H9 (cell line): ENCODE data around the gene MKNK2. TPM values are rescaled to one million over a fixed set of nuclear protein-coding genes. Genes with fewer than 3 reads are reported as not detected.

ENCODE experiments used
- DNase-seq: peaks from one replicate; pipeline ENCODE4 v3.0.0-alpha.2; 2017
- H2AFZ ChIP-seq: one replicate; pipeline ENCODE4 v1.6.1; 2013; ENCODE audit warnings: mild to moderate bottlenecking, low read length, control low read depth, moderate library complexity
- H2AK5ac ChIP-seq: 2 replicates; pipeline ENCODE4 v1.6.1; 2013; ENCODE audit warnings: low read length, control low read depth, mixed read lengths; ENCODE audit not compliant: insufficient read length
- H2BK120ac ChIP-seq: one replicate; pipeline ENCODE4 v1.6.1; 2013; ENCODE audit warnings: low read depth, mild to moderate bottlenecking, low read length, control low read depth, inconsistent platforms; ENCODE audit not compliant: poor library complexity, severe bottlenecking
- H2BK12ac ChIP-seq: 2 replicates; pipeline ENCODE4 v1.6.1; 2013; ENCODE audit warnings: low read length, control low read depth, mixed read lengths, low read depth; ENCODE audit not compliant: insufficient read length
- H2BK15ac ChIP-seq: 2 replicates; pipeline ENCODE4 v1.6.1; 2013; ENCODE audit warnings: low read depth, low read length, control low read depth
- H2BK20ac ChIP-seq: one replicate; pipeline ENCODE4 v1.6.1; 2013; ENCODE audit warnings: low read depth, mild to moderate bottlenecking, low read length, control low read depth, inconsistent platforms; ENCODE audit not compliant: poor library complexity, severe bottlenecking
- H2BK5ac ChIP-seq: 2 replicates; pipeline ENCODE4 v1.6.1; 2013; ENCODE audit warnings: low read length, control low read depth, mixed read lengths; ENCODE audit not compliant: insufficient read length
- H3K14ac ChIP-seq: 2 replicates; pipeline ENCODE4 v1.6.1; 2013; ENCODE audit warnings: low read length, control low read depth; ENCODE audit not compliant: insufficient read depth
- H3K18ac ChIP-seq: 2 replicates; pipeline ENCODE4 v1.6.1; 2013; ENCODE audit warnings: low read depth, mild to moderate bottlenecking, mixed read lengths, low read length, control low read depth; ENCODE audit not compliant: insufficient read length
- H3K23ac ChIP-seq: 2 replicates; pipeline ENCODE4 v1.6.1; 2013; ENCODE audit warnings: low read length, control low read depth, mixed read lengths, low read depth; ENCODE audit not compliant: insufficient read length
- H3K23me2 ChIP-seq: 2 replicates; pipeline ENCODE4 v1.6.1; 2013; ENCODE audit warnings: low read depth, mild to moderate bottlenecking, mixed read lengths, low read length, control low read depth; ENCODE audit not compliant: insufficient read length, poor library complexity, severe bottlenecking
- H3K27ac ChIP-seq: 2 replicates; pipeline ENCODE4 v1.5.1; 2013; ENCODE audit warnings: low read length, control low read depth, mixed read lengths, low read depth; ENCODE audit not compliant: insufficient read length
- H3K27me3 ChIP-seq: 2 replicates; pipeline ENCODE4 v1.6.1; 2013; ENCODE audit warnings: low read length, control low read depth, inconsistent platforms; ENCODE audit not compliant: insufficient read depth
- H3K4ac ChIP-seq: 2 replicates; pipeline ENCODE4 v1.6.1; 2013; ENCODE audit warnings: low read depth, mild to moderate bottlenecking, control low read depth, inconsistent platforms, low read length, moderate library complexity
- H3K4me1 ChIP-seq: 2 replicates; pipeline ENCODE4 v1.6.1; 2013; ENCODE audit warnings: low read length, control low read depth, inconsistent platforms; ENCODE audit not compliant: insufficient read depth
- H3K4me2 ChIP-seq: 2 replicates; pipeline ENCODE4 v1.6.1; 2013; ENCODE audit warnings: low read length, control low read depth, mixed read lengths; ENCODE audit not compliant: insufficient read length, insufficient read depth
- H3K56ac ChIP-seq: 2 replicates; pipeline ENCODE4 v1.6.1; 2013; ENCODE audit warnings: low read depth, mild to moderate bottlenecking, mixed read lengths, low read length, control low read depth; ENCODE audit not compliant: insufficient read length
- H3K79me1 ChIP-seq: 2 replicates; pipeline ENCODE4 v1.6.1; 2013; ENCODE audit warnings: low read depth, mild to moderate bottlenecking, moderate library complexity, low read length, control low read depth, inconsistent platforms; ENCODE audit not compliant: insufficient read depth, poor library complexity, severe bottlenecking
- H3K79me2 ChIP-seq: 2 replicates; pipeline ENCODE4 v1.6.1; 2013; ENCODE audit warnings: low read length, control low read depth, inconsistent platforms; ENCODE audit not compliant: insufficient read depth
- H3K9ac ChIP-seq: 2 replicates; pipeline ENCODE4 v1.6.1; 2013; ENCODE audit warnings: low read length, control low read depth, mixed read lengths; ENCODE audit not compliant: insufficient read length; ENCODE audit errors: extremely low read depth
- H3K9me3 ChIP-seq: one replicate; pipeline ENCODE4 v1.6.1; 2013; ENCODE audit warnings: low read depth, low read length, inconsistent platforms; ENCODE audit not compliant: control insufficient read depth
- H3T11ph ChIP-seq: one replicate; pipeline ENCODE4 v1.6.1; 2013; ENCODE audit warnings: mild to moderate bottlenecking, low read length, control low read depth, inconsistent platforms
- H4K20me1 ChIP-seq: one replicate; pipeline ENCODE4 v1.6.1; 2013; ENCODE audit not compliant: control insufficient read depth, insufficient read length, insufficient read depth
- H4K5ac ChIP-seq: 2 replicates; pipeline ENCODE4 v1.6.1; 2013; ENCODE audit warnings: low read depth, mild to moderate bottlenecking, mixed read lengths, low read length, control low read depth; ENCODE audit not compliant: insufficient read length
- H4K8ac ChIP-seq: replicated peaks from 2 replicates; pipeline ENCODE4 v1.6.1; 2013; ENCODE audit warnings: low read length, control low read depth, mixed read lengths, low read depth; ENCODE audit not compliant: insufficient read length
- H4K91ac ChIP-seq: 2 replicates; pipeline ENCODE4 v1.6.1; 2013; ENCODE audit warnings: low read depth, mild to moderate bottlenecking, moderate library complexity, mixed read lengths, low read length, control low read depth; ENCODE audit not compliant: insufficient read length
- H3K27ac Mint-ChIP-seq, 3 experiments: 2 replicates in 2 of 3; 3 replicates in 1 of 3; pipeline ENCODE4 v1.8.0; 2020 to 2021; ENCODE audit warnings: mixed read lengths in 3 of 3, mild to moderate bottlenecking in 1 of 3, moderate library complexity in 1 of 3
- H3K27me3 Mint-ChIP-seq: 2 replicates; pipeline ENCODE4 v1.8.0; 2021; ENCODE audit warnings: low read depth, mild to moderate bottlenecking, moderate library complexity, mixed read lengths
- H3K36me3 Mint-ChIP-seq, 3 experiments: 2 replicates in 2 of 3; 3 replicates in 1 of 3; pipeline ENCODE4 v1.8.0; 2020 to 2021; ENCODE audit warnings: low read depth in 3 of 3, mixed read lengths in 3 of 3; ENCODE audit not compliant: insufficient read depth in 1 of 3
- H3K4me1 Mint-ChIP-seq, 2 experiments: 2 replicates each; pipeline ENCODE4 v1.8.0; 2020; ENCODE audit warnings: mixed read lengths in 2 of 2
- H3K4me3 Mint-ChIP-seq, 2 experiments: 2 replicates in 1 of 2; 3 replicates in 1 of 2; pipeline ENCODE4 v1.8.0; 2020 to 2021; ENCODE audit warnings: mild to moderate bottlenecking in 2 of 2, mixed read lengths in 2 of 2, moderate library complexity in 1 of 2
- H3K9me3 Mint-ChIP-seq, 2 experiments: 2 replicates in 1 of 2; 3 replicates in 1 of 2; pipeline ENCODE4 v1.8.0; 2020; ENCODE audit warnings: mild to moderate bottlenecking in 2 of 2, mixed read lengths in 2 of 2, moderate library complexity in 1 of 2
- CTCF ChIP-seq: fragments of 200-600 bp; sonication (generic); conservative IDR thresholded peaks from 3 replicates; pipeline ENCODE4 v1.8.0; 2021; ENCODE audit warnings: antibody characterized with exemption, mild to moderate bottlenecking
- WGBS: extraction: QIAGEN DNeasy Blood & Tissue Kit; methylation state at CpG from one replicate; pipeline ENCODE4 v1.1.7; 2013; ENCODE audit warnings: missing lambda C conversion rate, low lambda C conversion rate, mixed read lengths; ENCODE audit not compliant: insufficient read length; ENCODE audit errors: extremely low coverage; 5-methylcytosine and 5-hydroxymethylcytosine counted together
- total RNA-seq: library from RNA; stranded (reverse); gene quantifications from 2 replicates; pipeline ENCODE4 v1.2.1, GENCODE V29; 2021

Gene MKNK2
- total RNA-seq, 1 experiment from 2014 or later, result 153 TPM

GRCh38 chr19:2047449-2048103 lies 3.5 kb downstream of the MKNK2 start:
- H3K27me3 Mint-ChIP-seq, result no peaks in the 10 kb centered on the region
- Histone ChIP-seq H3K56ac (no peak overlapping the region), H2BK15ac (no peak overlapping the region), H3K23ac (no peak overlapping the region), H2BK12ac (no peak overlapping the region), H3K18ac (no peak overlapping the region), H3K79me2 (peaks cover 11% of the 10 kb centered on the region; the same call in 1 of the 2 replicates), H3K4me2 (no peak overlapping the region), H3K27ac (no peak overlapping the region), H4K5ac (no peak overlapping the region), H3K27me3 (no peaks in the 10 kb centered on the region), H3T11ph (no peak overlapping the region), H4K20me1 (peaks cover 2% of the 10 kb centered on the region), H3K4ac (no peak overlapping the region), H3K9ac (no peak overlapping the region), H3K23me2 (peaks cover 9% of the 10 kb centered on the region), H3K9me3 (no peaks in the 10 kb centered on the region), H4K91ac (no peak overlapping the region), H2BK120ac (no peak overlapping the region), H3K4me1 (no peaks in the 10 kb centered on the region; the same call in 1 of the 2 replicates), H2BK20ac (no peak overlapping the region), H2AK5ac (no peak overlapping the region), H2BK5ac (no peak overlapping the region), H4K8ac (no peak overlapping the region), H2AFZ (no peak overlapping the region), H3K14ac (no peak overlapping the region), H3K79me1 (peaks cover 3% of the 10 kb centered on the region)
- H3K36me3 Mint-ChIP-seq, result peaks cover 3 to 11% (median 8%) of the 10 kb centered on the region in 3 experiments; a peak in 5 of 7 replicates
- DNase-seq, result peak; percentile 28
- no peak overlapping the region for H3K4me3 Mint-ChIP-seq
- H3K9me3 Mint-ChIP-seq, result no peaks in the 10 kb centered on the region
- WGBS, result no CpG with 5 or more reads among the region's 22 CpGs
- TF ChIP-seq CTCF, result no peak
- no peak overlapping the region for H3K27ac Mint-ChIP-seq
- H3K4me1 Mint-ChIP-seq, result peaks cover 10 to 11% of the 10 kb centered on the region in 2 experiments
